Central memory CD4-positive, alpha-beta T cell (primary cell): Measurements from ENCODE around the gene GCLC.

Source experiments
- DNase-seq: peaks from one replicate; pipeline ENCODE4 v3.0.0; 2022

The GCLC gene

DNA sequence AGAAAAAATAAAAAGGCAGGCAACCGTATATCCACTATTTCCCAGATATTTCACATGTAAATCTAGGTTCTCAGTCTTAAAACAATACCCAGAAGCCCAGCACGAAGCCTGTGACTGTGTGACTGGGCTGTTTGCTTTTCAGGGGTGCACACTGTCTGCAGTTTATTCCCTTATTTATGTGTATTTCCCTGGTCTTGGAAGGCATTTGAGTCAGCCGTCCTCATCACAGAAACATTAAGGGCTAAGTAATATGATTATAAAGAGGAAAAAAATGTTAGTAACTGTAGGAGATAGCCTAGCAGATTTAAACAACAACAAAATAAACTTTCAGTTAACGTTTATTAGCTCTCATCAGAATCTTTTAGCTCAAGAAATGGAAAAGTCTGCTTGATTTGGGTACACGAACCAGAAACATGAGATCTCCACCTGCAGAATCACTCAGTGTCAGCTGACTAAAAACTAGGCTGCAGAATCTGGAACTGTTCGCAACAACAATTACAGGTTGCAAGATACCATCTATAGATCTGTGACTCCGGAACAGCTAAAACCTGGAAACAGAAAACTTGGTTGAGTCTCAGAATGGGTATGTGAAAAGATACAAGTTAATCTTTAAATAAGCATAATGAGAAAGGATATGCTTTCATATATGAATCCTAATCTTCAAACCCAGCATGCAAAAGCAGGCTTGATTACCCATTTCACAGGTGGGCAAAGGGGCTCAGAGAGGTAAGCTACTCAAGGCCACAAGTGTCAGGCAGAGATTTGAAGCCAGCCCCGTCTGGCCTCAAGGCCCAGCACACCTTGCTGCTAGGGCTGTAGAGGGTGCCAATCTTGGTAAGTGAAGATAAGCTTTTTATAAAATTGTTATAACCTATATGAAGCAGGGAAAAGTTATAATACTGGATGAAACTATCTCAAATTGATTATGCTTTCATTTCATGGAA is 21.1 kb downstream of the GCLC start:
- no peak for DNase-seq

DNA sequence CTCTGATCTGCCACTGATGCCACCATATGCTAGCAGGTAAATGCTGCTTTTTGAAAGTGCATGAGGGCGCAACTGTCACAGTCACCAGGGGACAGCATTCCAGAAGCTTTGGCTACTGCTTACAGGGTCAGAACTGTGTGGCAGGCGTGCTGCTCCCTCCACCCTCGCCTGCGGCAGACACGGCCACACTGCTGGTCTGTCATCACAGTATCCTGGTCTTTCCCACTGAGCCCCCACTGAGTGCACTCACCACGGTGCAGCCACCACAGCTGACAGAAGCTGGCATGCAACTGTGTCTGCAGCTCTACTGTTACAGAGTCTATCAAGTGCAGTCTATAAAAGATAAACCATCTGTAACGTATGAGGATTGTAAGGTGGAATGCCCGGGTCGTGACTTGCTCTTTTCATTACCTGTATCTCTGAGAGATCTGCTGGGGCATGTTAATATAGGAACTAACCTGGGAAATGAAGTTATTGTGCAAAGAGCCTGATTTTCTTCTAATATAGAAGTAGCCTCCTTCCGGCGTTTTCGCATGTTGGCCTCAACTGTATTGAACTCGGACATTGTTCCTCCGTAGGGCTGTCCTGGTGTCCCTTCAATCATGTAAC is 24.5 kb downstream of the GCLC start:
- no peak for DNase-seq

DNA sequence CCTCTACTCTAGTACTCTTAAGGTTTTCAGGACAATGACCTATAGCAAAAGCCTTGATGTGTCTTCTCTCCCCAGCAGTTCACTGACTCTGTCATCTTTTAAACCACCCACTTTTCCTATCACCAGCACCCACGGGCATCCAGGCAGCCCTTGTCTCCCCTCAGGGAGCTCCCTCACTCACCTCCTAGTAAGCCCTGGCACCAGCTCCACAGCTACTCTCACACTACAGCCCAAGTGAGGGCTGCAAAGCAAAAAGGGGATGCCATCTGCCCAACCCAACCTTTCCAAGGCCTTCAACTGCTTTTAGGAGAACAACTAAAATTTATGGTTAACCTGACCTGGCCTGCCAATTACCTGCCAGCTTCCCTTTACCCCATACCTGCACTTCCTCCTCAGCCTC is 26.0 kb downstream of the GCLC start:
- no peak for DNase-seq

- no peak for DNase-seq
Observed at GRCh38 chr6:53517021-53517420, 27.9 kb downstream of the GCLC start.

DNA sequence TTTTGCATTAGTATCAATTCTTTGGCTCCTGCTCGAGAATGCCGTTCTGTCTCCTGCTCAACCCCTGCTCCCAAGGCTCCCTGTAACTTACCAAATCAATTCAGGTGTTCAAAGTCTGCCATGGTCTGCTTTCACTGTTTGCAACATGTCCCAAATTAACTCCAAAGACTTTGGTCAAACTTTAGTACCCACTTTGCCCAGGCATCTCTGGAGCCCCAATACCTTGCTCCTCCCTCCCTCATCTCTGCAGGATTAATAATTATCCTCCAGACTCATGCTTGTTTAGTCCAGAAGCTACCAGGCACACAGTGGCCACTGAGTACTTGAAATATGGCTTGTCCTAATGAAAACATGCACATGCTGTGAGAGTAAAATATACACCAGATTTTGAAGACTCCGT is 30.2 kb downstream of the GCLC start:
- no peak for DNase-seq

DNA sequence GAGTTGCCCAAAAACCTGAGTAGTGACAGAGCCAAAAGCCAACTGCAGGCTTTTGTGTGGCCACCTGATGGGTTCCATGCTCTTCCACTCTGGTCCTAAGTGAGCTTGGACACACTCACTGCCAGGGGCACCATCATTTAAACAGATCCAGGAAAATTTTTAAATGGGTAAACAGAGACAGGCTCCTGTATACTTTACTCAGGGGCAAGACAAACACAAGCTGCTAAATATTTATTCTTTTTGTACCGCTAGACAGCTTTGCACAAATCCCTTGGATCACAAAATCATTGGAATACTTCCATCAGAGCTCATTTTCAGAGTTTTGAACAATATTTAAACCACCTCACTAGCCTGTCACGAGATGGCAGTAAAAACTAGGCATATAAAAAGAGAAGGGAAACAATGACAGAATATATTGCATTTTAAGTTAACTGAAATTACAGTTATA is 31.4 kb downstream of the GCLC start:
- DNase-seq, result no peak

GRCh38 chr6:53513056-53513455 is 31.8 kb downstream of the GCLC start:
- no peak for DNase-seq

GRCh38 chr6:53512626-53513025 is 32.3 kb downstream of the GCLC start:
- DNase-seq, result no peak

DNA sequence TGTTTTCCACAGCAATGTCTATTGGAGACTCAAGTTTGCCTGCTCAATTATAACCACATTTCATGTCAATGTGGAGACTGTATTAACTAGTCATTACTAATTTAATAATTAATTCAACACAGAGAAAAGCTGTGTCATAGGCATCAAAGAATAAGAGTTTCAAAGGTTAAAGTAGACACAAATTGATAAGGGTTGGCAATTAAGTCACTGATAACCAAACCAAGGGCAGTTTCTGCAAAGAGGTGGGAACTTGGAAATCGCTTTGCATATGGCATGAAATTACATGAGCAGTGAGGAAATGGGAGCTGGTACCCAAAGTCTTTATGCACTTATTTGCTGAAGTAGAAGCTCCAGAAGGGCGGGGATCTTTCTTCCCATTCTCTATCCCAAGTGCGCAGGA is 34.2 kb downstream of the GCLC start:
- no peak for DNase-seq

- DNase-seq, result no peak
Observed at GRCh38 chr6:53506872-53507271, 38.0 kb downstream of the GCLC start.

- no peak for DNase-seq
Observed at GRCh38 chr6:53504512-53504911, 40.4 kb downstream of the GCLC start.

DNA sequence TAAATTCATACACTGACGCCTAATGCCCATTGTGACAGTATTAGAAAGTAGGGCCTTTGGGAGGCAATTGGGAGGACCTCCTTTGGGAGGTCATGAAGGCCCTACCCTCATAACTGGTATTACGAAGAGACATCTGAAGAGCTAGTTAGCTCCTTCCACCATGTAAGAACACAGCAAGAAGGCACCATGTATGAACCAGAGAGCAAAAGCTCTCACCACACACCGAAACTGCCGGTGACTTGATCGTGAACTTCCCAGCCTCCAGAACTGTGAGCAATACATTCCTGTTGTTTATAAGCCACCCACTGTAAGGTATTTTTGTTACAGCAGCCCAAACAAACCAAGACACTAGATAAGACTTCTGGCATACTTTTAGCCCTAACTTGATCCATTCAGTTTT is 41.8 kb downstream of the GCLC start:
- DNase-seq, result no peak

DNA sequence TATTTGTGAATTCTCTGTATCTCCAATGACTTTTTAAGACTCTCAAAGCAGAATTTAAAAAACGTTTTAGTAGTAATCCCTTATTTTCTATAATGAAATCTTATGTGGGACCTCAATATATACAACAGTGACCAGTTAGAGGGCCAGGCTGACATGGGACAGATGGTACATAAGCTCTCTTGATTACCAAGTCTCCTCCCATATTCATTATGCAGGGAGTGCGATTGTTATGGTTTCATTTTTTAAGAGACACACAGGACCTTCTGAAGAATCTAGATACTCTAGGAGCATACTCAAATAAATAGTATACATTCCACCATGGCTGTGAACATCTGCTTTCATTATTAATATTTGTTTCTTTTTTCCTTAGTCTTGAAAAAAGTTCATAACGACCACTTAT is 43.5 kb downstream of the GCLC start:
- no peak for DNase-seq

DNA sequence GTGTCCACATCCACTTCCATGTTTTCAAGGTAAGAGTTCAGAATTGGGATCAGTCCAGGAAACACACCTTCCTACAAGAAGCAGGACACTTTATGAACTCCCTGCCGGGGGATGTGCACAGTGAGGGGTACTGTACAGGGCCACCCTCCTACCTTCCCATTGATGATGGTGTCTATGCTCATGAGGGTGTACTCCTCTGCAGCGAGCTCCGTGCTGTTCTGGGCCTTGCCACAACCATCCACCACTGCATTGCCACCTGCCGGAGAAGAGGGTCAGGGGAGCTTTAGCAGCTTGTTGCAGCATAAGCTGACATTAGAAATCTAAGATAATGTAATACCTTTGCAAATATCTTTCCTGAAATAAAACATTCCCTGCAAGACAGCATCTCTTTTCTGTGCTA is 44.8 kb downstream of the GCLC start:
- no peak for DNase-seq

DNA sequence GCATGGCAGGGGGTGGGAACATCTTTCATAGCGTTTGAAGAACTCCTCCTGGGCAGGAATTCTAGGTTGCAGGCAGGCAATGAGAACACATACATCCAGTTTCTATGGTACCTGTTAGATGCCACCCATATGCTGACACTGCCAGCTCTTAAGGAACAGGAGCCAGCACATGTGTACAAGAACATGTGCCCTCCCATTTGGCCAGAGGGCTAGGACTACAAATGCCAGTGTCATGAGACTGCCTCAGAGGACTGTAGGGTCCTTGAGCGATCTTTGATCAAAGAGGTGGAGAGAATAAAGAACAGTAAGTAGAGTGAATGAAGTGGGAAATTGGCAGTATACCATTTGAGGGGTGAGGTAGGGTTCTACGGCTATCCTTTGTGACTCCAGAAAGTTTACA is 45.8 kb downstream of the GCLC start:
- DNase-seq, result no peak

DNA sequence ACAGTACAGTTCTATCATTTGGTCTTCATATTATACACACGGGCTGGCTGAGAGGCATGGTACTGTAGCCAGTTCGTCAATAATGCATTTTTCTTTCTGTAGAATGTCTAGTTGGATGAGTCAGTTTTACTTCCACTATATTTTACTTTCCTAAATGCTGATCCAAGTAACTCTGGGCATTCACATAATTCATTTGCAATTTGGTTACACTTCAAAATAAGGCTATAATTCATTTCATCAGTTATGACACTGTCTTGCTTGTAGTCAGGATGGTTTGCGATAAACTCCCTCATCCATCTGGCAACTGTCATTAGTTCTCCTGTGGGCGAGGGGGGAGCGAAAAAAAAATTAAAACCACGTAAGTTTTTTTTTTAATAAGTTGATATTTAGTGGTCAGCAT is 46.3 kb downstream of the GCLC start:
- DNase-seq, result no peak

DNA sequence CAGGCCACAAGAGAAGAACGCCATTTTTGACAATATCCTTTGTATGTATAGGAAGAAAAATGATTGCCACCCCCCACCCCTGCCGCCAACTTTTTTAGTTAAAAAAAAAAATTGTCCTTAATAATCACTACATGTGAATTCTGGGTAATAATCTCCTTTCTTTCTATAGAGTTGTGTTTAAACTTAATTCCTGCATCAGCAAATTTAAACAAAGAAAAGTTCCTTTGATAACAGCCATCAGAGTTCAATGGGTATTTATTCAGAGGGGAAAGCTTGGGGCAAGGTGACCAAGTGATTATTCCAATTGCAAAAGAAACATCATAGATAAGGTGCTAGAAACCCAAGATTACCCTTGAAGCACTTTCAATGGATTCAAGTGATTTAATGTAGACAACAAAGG is 47.0 kb downstream of the GCLC start:
- DNase-seq, result no peak

- DNase-seq, result no peak
Observed at GRCh38 chr6:53496797-53497375, 48.0 kb downstream of the GCLC start.

DNA sequence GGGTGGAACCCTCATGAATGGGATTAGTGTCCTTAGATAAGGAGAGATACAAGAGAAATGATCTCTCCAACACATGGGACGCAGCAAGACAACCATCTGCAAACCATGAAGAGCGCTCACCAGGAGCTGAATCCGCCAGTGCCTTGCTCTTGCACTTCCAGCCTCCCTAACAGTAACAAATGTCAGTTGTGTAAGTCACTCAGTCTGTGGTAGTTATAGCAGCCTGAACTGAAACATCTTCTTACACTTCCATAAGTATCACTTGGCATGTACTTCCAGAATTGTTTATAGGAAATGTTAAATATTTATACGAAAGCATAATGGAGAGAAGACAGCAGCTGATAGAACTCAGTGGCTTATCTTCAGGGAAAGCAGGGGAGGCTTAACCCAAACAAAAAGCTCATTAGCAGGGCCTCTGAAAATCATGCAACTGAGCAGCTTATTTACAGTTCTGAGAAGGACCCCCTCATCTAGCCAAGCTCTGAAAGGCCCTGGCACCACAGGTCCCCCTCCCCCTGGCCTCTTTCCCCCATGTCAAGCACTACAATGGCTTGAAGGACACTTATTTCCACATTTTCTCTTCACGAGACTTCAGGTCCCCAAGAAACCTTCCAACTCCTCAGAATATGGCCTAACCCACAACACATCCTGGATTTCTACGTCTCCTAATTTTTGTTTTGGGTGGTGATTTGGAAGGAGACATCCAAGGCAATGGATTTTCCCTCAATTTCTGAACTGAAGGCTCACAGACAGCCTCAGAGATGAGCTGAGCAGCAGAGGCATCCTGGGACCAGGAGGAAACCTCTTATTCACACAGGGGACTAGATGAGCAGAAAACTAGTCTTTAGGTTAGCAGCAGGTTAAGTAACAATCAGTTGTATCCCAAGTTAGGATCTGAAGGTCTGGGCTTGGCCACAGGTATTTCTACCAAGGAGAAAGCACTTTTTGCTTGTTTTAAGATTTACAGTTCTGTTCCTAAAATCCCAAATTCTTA is 49.1 kb downstream of the GCLC start:
- DNase-seq, result no peak

DNA sequence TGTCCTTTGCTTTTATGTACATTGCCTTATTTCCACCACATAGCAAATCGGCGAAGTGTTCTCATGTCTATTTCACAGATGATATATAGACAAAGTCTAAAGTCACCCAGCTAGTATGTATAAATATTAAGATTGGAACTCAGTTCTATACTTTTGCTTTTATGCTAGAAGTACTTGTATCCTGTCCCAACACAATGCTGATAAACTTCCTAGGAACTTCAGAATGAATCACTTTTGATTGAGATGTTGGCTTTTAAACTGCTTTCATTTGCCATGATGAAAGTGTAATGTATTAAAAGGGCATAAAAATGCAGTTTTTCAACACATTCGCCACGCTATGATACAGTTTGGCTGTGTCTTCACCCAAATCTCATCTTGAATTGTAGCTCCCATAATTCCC is 50.8 kb downstream of the GCLC start:
- no peak for DNase-seq

DNA sequence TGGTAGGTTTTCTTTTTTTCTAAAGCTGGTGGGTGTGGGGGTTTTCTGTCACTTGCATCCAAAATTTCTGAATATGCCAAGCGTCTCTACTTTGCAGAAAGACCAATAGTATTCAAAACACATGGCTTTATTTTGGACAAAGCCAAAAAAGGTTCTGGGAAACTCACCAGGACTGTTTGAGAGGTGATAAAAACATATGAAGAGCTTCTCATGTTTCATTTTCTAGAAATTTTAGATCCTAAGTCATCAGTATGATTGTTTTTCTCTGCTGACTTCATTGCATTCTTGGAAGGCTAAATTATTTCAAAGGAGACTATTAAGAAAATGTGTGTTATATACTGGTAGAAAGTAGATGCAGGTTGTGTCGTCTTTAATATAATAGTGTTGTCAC is 51.3 kb downstream of the GCLC start:
- no peak for DNase-seq

GRCh38 chr6:53492860-53493634 is 51.9 kb downstream of the GCLC start:
- DNase-seq, result peak; percentile 39
